ENCODE results near the gene INPP4A.

The INPP4A gene

DNA sequence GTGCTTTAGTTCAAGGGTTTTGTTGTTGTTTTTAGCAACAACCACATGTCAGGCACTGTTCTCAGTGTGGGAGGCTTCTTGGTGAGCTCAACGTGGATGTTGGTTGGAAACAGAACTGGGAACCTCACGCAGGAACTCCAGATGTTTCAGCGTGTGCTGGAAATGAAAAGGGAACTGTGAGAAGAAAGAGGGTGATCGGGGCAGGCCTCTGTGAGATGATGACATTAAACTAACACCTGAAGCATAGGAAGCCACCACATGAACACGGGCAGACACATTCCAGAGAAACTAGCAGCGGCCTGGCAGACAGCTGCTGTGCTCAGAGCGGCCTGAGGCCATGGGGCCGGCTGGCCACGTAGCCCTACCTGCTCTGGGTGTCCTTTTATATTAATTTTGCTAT is 97.2 kb downstream of the INPP4A start:
- no peak for DNase-seq (ENCODE audit: low read depth)

DNA sequence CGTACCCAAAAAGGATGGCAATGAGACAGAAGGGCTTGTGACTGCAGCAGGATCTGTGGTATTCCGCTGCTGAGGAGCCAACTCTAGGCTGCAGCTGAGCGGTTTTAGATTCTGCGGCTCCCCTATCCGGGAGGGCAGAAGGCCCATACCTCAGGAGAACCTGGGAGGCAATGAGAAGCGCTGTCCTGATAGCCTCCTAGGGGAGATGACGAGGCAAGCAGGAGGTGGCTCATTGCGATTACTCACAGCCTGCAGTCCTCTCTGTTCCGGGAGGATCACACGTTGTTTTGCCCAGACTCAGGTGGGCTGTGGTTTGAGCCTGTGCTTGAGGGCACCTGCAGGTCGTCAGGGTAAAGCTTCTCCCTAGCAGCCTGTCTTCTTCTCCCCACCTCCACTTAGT is 98.6 kb downstream of the INPP4A start:
- DNase-seq (ENCODE audit: low read depth) = no peak

DNA sequence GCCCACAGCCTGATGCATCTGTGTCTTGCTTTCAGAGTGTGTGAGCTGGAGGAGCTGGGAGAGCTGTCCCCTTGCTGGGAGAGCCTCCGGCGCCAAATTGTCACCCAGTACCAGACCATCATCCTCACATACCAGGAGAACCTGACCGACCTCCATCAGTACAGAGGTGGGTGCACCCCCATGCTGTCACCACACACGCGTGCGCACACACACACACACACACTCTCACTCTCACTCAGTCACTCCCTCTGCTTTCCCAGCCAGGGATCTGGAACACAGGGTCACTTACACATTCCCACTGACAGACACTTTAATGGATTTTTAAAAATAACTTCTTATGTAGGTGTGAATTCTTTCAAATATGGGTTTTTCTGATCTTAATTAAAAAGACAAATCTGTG is 99.2 kb downstream of the INPP4A start:
- no peak for DNase-seq (ENCODE audit: low read depth)

DNA sequence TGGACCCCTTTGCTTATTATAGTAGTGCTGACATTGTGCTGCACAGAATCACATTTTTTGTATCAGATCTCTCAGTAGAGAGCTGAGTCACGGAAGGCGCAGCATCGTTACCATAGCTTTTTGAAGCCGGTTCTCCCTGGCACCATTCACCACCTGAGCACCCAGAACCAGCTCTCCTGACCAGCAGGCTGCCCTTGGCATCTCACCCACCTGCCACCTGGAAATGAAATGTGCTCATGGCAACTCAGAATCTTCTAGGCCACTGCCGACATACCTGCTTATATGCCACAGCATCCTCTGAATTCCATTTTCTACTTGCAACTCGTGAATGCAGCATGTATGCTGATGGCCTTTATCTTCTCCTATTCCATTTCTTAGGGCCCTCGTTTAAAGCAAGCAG is 100.9 kb downstream of the INPP4A start:
- DNase-seq (ENCODE audit: low read depth) = no peak

DNA sequence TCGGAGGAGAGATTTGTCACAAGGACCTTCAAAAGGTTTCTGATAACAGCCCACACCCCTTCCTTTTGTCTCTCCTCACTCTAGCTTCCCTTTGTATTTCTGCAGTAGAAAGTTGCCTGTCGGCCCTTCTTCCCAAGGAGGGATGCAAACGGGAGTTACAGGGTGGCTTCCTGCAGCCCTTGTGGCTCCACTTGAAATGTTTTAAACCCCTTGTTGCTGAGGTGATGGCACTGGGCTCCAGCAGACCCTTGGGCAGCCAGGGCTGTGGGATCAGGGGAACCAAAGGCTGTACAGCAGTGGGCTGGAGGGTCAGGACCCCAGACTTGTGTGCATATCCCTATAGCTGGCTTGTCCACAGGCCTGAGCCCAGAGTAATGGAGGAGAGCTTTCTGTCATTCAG is 101.5 kb downstream of the INPP4A start:
- DNase-seq (ENCODE audit: low read depth) = no peak

DNA sequence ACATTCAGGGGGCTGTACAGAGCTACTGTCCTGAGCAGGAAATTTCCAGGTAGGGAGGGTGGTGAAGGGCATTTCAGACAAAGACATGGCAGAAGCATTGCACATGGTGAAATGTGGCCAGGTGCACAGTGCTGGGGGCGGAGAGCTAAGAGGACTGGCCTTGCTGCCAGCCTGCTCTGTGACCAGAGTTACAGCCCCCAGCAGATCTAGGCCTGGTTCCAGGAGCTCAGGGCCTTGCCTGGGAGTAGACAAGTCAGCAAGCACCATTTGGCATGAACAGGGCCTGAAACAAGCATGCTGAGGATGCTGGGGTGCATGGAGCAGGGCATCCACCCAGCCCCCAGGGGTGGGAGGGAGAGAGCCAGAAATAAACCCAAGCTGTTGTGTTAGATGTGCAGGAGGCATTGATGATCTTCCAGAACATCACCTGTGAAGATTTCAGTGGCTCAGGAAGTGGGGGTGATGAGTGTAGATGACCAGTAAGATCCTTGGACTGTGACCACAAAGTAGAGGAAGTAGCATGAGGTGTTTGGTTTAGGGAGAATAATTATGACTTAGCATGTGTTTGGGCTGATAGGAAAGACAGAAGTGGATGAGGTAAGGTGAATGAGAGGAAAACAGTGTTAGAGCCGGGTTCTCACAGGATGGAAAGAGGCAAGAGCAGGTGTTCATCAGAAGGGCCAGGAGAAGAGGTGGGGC is 102.6 kb downstream of the INPP4A start:
- no peak for DNase-seq (ENCODE audit: low read depth)

DNA sequence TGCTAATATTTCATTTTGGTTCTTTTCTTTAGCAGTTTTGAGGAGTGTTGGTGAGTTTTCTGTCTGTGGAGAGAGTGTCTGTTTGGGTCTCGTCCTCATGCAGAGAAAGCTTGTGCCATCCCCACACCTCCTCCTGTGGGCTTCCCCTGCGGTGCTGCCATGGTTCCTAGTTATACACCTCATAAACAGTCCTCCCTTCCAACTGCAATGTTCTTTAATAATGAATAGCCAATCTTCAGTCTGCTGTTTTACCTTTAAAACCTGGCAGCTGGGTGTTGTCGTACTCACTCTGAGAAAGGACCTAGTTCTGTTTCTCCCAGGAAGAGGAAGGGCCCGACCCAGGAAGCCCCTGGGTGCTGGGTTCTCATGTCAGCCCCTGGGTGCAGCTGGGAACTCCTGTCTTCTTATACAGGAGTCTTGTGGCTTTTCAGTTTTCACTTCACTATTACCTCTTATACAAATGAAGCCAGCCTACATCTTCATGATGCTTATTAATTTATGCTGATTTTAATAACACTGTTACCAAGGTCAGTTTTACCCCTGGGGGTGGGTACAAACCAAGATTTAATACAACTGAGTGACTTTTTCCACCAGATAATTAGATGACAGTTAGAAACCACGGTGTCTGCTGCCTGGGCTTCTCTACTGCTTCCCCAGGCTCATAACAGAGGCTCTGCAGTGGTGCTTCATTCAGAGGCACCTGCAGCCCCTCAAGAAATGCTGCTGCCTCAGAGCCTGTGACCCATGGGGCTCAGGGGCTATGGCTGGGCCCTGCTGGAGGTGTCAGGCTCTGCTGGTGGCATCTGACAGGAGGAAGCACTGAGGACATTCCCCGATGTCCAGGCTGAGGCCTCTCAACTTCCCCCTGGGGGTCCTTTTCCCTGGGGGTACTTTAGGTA is 104.5 kb downstream of the INPP4A start:
- no peak for DNase-seq (ENCODE audit: low read depth)

DNA sequence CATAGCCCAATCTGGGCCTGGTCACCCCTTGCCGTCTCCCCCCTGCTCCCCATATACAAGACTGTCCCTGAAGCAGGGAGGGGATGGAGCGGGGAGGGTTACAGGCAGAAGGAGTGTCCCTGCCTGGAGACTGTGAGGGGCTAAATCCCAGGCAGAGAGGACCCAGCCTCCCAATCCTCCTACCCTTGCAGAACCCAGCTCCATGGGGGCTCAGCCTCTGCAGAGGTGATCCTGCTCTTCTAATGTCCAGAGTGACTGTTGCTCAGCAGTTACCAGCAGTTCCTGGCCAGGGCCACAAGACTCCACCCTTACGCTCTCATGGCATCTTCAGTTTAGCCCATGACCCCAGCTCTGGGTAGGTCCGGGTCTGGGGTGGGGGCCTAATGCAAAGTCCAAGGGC is 105.5 kb downstream of the INPP4A start:
- no peak for DNase-seq (ENCODE audit: low read depth)

DNA sequence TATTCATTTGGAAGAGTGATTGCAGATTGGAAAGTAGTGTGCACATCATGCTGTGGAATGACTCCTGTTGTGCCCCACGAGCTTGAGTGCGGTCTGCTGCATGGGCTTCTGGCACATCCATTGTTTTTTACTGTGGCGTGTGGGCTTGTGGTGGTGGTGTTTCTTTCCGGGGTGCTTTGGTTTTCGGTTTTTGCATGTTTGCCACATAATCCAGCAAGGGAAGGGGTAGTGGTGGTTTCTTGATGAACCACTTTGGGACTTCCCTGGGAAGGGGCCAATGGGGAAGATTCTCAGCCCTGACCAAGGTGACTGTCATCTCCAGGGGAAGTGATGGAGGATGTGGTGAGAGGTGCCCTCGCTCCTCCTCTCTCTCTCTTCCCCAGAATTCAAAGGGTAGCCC is 106.7 kb downstream of the INPP4A start:
- no peak for DNase-seq (ENCODE audit: low read depth)

DNA sequence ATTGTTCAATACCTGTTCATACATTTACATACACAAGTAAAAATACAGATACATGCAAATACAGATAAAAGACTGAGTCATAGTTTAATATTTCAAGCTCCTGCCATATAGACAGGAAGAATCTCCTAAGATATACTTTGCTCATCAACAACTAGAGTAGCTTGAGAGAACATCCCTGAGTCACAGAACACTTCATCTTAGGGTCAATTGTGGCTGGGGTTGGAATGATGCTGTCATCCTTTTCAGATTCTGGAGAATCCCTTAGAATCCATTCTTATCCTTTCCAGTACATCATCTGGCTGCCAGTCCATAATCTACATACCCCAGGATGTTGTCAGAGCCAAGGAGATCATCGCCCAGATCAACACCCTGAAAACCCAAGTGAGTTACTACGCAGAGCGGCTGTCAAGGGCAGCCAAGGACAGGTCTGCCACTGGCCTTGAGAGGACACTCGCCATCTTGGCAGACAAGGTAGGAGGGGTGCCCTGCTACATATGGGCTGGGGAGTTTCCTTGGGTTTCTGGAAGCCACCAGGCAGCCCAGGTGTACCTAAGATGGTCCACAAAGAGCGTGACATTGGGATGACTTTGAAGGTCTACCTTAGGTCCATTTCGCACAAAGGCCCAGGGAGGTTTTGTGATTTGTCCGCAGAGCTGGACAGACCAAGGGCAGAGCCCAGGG is 108.0 kb downstream of the INPP4A start:
- DNase-seq (ENCODE audit: low read depth) = peak; percentile 84

DNA sequence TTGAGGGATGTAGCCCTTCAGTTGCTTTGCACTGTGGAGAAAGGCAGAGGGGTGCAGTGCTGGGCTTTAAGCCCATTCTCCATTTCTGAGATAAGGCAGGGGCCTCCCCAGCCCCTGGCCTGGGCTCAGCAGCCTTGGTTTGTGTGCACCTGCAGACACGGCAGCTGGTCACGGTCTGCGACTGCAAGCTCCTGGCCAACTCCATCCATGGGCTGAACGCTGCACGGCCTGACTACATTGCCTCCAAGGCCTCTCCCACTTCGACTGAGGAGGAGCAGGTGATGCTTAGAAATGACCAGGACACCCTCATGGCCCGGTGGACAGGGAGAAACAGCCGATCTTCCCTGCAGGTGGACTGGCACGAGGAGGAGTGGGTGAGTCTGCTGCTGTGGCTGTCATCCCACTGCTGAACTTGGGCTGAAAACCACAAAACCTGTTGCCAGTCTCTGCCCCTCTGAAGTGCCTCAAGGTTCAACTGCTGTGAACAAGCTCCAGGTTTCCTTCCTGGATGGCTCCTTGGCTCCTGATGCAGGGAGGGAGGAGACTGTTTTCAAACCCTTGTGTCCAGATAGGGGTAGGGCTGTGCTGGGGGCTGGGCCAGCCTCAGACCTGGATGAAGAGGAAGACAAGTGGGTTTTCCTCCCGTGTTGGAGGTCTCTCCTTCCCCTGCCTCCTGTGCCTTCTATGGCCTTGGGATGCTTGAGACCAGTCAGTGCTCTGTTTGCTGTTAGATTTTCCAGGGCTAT is 109.6 kb downstream of the INPP4A start:
- no peak for DNase-seq (ENCODE audit: low read depth)

DNA sequence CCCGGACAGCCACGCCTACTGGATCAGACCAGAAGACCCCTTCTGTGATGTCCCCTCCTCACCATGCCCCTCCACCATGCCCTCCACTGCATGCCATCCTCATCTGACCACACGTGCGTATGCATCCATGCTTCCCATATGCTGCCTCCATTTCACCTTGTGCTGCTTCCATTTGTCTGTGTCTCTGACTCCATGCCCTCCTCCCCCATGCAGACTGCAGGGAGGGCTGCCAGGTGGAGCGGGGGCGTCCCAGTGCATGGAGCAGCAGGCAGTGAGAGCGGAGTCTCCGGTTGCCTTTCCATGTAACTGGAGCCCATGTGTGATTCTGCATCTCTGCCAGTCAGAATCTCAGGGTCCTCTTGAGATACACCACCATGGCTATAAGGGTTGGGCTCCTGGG is 111.0 kb downstream of the INPP4A start:
- no peak for DNase-seq (ENCODE audit: low read depth)

DNA sequence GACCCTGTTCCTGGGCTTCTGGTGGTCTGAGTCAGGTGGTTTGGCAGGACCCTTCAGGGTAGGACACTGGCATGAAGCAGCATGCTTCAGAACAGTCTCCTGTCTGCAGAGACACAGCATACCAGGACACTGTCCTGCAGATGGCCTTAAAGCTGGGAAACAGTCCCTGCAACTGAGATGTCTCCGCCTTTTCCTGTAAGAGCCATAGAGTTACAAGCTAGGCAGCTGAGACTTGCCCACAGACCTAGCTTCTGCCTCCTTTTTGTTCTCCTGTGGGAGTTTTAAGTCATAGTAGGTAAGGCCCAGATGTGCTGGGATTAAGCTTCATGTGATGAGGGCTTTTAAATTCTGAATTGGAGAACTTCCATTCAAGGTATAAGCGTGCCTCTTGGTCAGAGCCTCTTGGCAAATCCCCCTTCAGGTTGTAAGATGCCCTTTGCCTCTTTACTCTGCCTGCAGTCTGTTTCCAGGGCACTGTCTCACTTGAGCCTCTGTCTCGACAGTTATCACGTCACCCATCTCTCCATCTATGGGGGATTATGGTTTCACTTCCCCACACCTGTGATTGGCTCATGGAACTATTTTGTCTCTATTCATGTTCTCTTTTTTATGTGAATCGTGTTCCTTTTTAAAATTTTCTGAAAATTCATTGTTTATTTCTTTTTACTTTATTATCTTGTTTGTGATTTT is 111.8 kb downstream of the INPP4A start:
- DNase-seq (ENCODE audit: low read depth) = no peak

DNA sequence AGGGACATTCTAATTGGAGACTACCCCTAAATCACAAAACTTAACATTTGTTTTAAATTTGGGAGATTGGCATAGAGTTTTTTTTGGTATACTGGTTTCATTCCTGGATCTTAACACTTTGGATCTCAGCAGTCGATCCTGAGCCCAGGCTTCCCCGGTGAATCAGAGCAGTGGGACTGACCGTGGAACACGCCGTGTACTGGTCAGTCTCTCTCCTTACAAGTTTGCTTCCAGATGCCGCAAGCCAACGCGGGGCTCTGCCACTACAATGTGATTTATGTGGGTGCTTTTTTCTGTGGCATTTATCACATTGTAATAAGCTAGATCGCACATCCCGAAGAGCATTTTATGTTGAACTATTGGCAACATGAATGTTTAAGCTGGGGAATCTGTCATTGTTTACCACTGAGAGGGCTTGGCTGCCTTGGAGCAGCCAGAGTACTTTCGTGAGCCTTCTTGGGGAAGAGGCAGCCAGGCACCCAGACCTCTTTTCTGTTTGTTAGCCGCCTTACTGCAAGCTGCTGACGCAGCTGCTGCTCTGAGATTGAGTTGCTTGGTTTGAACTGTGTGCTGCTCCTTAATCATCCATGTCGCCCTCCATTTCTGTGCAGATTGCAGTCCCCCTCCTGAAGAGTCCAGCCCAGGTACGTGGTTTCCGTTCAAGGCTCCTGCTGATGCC is 114.3 kb downstream of the INPP4A start:
- no peak for DNase-seq (ENCODE audit: low read depth)

DNA sequence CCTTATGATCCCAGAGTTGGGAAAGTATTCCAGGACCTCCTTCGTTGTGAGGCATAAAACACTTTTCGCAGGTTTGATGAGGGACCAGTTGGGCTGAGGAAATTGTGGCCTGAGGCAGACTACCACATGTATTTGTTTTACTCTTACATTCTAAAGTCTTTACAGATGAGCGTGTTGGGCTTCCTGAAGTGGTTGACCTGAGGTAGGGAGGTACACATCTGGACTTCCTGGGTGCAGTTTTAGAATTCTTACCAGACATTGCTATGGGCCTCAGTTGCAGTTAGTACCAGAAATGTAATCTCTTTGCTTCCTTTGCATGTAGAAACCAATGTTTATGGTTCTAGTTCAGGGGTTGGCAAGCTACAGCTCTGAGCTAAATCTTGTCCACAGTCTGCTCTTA is 114.9 kb downstream of the INPP4A start:
- peak; percentile 31 for DNase-seq (ENCODE audit: low read depth)

DNA sequence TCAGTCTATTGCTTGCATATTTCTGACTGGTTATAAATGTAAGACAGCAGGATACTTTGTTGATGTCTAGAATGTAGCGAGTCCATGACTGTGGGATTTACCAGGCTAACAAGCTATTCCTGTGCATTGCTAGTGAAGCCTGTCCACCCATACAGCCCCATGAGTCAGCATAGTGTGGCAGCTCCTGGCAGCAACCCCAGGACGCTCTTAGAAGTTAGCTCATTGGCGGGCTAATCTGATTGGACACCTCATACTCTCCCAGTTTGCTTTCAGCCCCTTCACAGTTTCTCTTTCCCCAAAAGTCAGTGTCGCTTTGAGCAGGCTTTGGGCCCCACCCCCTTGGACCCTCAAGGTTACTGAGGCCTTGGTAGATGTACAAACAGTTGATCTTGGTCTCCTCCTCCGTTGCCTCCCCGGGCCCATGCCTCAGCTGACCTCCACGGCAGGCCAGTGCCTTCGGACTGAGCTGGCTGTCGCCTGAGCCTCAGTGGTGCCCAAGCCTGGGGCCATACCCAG is 115.7 kb downstream of the INPP4A start:
- peak; percentile 95 for DNase-seq (ENCODE audit: low read depth)

DNA sequence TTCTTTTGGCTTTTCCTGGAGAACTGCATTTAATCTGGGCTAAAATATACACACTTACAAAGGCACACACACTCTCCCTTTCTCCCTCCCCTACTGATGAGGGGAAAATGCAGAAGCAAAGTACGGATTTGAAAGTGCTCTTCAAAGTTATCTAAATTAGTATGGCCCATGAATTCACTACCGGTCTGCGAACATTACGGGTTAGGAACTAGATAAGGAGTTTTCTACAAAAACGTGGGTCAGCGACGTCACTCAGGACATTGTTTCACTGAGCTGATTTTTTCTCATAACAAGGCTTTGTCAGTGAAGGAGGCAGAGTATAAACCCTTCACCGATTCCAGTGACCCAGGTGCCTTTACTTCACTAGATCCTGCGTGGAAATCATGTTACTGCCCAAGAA is 116.4 kb downstream of the INPP4A start:
- no peak for DNase-seq (ENCODE audit: low read depth)

DNA sequence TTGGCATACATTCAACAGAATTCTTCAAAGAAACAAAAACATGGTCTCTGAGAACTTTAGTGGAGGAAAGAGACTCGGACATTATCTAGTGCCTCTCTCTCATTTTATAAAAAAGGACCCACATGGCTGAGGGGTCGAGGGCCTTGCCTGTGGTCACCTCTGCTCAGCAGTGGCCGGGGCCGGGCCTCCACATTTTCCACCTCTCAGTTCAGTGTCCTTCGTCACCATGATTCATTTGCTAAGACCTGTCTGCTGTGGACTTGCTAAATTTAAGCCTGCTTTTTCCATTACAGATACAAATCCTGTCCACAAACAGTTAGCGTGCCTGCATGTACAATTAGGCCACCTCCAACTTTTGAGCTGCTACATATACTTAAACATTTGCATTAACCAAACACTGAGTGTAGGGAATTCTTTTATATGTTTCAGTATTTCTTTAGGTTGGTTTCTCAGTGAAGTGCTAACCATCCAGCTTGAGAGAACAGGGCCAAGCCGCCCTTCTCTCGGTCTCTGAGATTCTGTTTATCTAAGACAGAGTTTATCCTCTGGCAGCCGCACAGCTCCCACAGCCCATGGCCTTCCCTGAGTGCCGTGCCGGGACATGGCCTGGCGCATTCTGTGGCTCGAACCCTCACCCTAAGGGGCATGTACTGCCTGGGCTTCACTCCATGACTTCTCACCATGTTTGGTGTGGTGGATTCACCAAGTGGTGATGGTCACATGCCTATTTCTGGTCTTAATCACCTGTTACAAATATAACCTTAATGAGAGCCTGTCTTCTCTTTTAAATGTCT is 117.4 kb downstream of the INPP4A start:
- no peak for DNase-seq (ENCODE audit: low read depth)

DNA sequence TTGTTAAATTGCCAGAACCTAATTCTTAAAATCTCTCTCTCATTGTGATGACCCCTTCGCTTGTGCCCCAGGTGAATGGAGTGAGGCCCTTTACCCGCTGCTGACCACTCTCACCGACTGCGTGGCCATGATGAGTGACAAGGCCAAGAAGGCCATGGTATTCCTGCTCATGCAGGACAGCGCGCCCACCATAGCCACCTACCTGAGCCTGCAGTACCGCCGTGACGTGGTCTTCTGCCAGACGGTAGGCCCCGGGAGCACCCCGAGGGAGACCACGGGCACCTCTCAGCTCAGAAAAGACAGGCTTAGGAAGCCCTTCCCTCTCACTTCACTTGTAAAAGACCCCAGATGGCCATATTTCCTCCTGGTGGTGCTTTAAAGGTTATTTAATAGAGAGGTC is 118.7 kb downstream of the INPP4A start:
- no peak for DNase-seq (ENCODE audit: low read depth)

DNA sequence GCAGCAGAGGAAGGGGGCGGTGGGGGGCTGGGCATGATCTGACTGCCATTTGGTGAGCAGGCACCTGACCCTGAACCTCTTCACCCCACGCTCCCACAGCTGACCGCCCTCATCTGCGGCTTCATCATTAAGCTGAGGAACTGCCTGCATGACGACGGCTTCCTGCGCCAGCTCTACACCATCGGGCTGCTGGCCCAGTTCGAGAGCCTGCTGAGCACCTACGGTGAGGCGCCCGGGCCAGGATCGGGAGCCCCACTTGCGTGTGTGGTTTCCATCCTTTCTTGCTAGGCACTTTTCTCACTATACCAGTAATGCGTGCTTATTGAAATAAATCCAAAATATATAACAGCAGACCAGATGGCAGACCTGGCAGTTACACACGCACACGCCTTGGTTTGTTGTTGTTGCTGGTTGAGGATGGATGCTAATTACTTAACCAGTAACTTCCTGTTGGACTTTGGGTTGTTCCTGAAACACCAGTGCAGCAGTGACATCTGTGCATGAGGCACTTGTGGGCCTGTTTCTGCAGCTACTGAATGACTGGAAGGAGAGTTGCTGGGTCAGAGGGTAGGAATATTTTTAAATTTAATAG is 120.0 kb downstream of the INPP4A start:
- DNase-seq (ENCODE audit: low read depth) = no peak

Measured in EH (cell line).